ENCODE results near the gene NCR3LG1.

The NCR3LG1 gene

DNA sequence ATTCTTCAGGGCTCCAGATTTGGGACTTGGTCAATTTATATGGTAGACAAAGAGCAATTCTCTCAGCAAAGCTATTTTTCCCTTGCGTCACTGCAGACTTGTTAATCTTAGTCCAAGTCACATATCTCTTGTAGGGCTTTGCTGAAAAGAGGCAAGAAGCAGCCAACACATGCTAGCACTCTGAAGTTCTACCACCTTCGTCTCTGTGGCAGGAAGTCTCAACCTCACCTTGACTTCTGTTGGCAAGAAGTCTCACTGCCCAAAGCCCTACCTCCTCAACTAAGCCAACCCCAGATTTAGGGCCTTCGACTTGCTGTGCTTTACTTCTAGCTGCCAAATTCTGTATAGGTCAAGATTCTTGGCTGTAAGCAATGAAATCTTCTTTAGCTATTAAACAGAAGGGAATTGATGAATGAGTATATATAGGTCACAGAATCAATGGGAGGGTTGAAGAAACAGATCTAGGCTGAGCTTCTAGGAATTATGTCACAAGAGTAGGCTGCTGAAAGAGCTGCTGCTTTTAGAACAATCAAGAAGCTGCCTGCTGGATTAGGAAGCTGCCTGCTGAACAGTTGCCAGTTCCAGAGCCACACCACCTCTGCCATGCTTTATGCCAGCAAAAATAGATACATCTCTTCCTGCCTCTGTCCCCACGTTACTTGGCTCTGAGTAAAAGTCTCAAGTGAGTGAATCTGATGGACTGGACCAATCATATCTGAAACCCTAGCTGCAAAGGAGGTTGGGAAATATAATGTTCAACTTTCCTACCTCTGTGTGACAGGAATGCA, 17.6 kb upstream of the NCR3LG1 start:
- no peak for DNase-seq (ENCODE audit: low read depth)
- H3K4me3 ChIP-seq (ENCODE audit: low read depth, low read length): no peak overlapping the region
- no peak for TF ChIP-seq CTCF (IDR thresholded peaks at IDR 0.05; ENCODE audit: insufficient read depth, low read depth, low read length, missing control alignments)

DNA sequence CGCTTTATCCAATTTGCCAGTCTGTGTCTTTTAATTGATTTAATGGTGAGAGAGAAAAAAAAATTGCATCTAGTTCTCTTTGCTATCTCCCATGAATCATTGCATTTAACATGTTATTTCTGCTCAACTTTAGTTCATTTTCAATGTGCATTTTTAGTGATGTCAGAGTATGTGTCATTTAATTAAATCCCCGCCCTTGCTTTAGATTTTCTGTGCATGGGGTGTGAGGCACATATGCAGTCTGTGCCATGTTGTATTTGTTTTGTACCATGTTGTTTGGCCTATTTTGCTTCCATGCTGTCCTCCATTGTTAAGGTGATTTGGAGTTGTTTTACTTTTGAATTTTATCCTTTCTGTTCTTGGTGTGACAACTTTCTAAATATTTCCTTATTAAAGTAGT, 8.3 kb upstream of the NCR3LG1 start:
- TF ChIP-seq CTCF (IDR thresholded peaks at IDR 0.05; ENCODE audit: insufficient read depth, low read depth, low read length, missing control alignments): no peak
- no peak overlapping the region for H3K4me3 ChIP-seq (ENCODE audit: low read depth, low read length)
- DNase-seq (ENCODE audit: low read depth): no peak

DNA sequence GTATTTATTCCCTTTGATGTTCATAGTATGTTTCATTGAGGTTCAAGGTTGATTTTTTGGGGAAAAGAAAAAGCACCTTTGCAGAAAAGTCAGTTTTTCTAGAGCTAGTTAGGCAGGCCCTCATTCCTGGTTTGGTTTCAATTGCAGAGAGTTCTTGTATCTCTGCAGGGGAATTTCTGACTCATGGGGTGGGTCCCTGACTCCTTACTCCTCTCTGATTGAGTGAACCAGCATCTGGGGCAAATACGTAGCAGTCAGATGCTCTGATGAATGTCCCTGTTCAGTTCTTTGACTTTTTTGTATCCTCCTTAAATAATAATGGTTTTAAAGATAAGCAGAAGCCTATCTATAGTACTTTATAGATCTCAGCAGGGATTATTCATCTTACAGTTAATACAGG, 7.7 kb upstream of the NCR3LG1 start:
- no peak for TF ChIP-seq CTCF (IDR thresholded peaks at IDR 0.05; ENCODE audit: insufficient read depth, low read depth, low read length, missing control alignments)
- H3K4me3 ChIP-seq (ENCODE audit: low read depth, low read length): no peak overlapping the region
- DNase-seq (ENCODE audit: low read depth): no peak

GRCh38 chr11:17347676-17348075, 3.9 kb upstream of the NCR3LG1 start:
- no peak overlapping the region for H3K4me3 ChIP-seq (ENCODE audit: low read depth, low read length)
- DNase-seq (ENCODE audit: low read depth): no peak
- no peak for TF ChIP-seq CTCF (IDR thresholded peaks at IDR 0.05; ENCODE audit: insufficient read depth, low read depth, low read length, missing control alignments)

DNA sequence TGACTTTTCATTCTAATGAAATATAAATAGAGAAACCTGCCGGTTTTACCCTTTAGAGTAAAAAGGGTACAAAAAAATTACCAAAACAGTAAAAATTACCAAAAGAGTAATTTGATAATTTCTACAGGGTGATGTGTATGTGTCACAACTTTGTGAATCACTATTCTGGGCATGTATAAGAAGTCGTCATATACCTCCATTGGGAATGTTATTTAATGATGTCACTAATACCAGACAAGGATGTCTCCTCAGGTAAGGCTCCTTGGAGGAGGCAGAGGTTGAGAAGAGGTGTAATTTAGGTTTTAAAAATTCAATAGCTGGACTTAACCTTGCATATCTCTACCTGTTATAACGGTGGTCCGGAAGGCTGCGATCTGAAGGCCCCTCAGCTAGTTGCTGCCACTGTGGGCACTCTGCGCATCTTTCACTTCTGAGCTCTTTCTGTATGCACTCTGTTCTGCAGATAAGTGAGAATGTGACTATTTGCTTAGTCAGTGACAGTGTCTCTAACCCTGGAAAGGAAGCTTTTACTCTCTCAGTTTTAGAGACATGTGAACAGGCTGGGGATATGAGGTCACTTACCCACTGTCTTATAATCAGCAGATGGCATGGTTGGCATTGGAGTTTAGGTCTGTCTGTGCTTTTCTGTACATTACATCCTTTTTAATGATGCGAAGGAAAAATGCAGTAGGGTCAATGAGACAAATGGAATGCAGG, 987 bp upstream of the NCR3LG1 start:
- no peak for TF ChIP-seq CTCF (IDR thresholded peaks at IDR 0.05; ENCODE audit: insufficient read depth, low read depth, low read length, missing control alignments)
- no peak overlapping the region for H3K4me3 ChIP-seq (ENCODE audit: low read depth, low read length)
- DNase-seq (ENCODE audit: low read depth): no peak

DNA sequence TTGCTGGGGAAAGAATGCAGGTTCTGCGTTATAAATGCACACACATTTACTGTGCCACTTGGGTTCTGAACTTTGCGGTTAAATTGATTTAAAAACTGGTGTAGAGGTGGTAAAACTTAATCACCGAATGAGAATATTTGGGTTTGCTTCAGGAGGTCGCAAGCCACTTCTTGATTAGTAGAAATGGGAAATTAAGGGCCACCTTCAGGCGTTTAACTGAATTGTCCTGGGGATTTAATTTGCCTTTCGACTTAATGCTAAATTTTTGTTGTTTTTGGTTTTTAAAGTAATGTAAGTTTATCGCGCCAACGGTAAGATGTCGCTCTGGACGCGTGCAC, 459 bp upstream of the NCR3LG1 start:
- no peak for TF ChIP-seq CTCF (IDR thresholded peaks at IDR 0.05; ENCODE audit: insufficient read depth, low read depth, low read length, missing control alignments)

More for the DNA sequence above, 459 bp upstream of the NCR3LG1 start:
- DNase-seq (ENCODE audit: low read depth): no peak
- no peak overlapping the region for H3K4me3 ChIP-seq (ENCODE audit: low read depth, low read length)
